NCI-H1930 (cell line): ENCODE measurements around the gene OR51G2.

Experiments used
- DNase-seq, 2 experiments: peaks; one replicate each; lab custom pipeline; 2025; lab: John Stamatoyannopoulos, UW

OR51G2 gene

GRCh38 chr11:4863876-4864275, 55.3 kb downstream of the OR51G2 start:
- no peak for DNase-seq
